HFFc6 (cell line): Measurements from ENCODE around the gene DGKH. TPM values are rescaled to one million over a fixed set of nuclear protein-coding genes. Genes with fewer than 3 reads are reported as not detected.

Experiments
- DNase-seq: peaks from one replicate; pipeline ENCODE4 v3.0.0-alpha.2; 2018
- H3K27ac Mint-ChIP-seq: 2 replicates; pipeline ENCODE4 v1.8.0; 2020; ENCODE audit warnings: mild to moderate bottlenecking, mixed read lengths
- H3K27me3 Mint-ChIP-seq: 2 replicates; pipeline ENCODE4 v1.8.0; 2021; ENCODE audit warnings: mild to moderate bottlenecking, moderate library complexity, mixed read lengths; ENCODE audit not compliant: insufficient read depth
- H3K36me3 Mint-ChIP-seq: 2 replicates; pipeline ENCODE4 v1.8.0; 2021; ENCODE audit warnings: low read depth, mixed read lengths
- H3K4me1 Mint-ChIP-seq: 2 replicates; pipeline ENCODE4 v1.8.0; 2020; ENCODE audit warnings: low read depth, mixed read lengths
- H3K4me3 Mint-ChIP-seq: 2 replicates; pipeline ENCODE4 v1.8.0; 2020; ENCODE audit warnings: mild to moderate bottlenecking, moderate library complexity, mixed read lengths
- H3K9me3 Mint-ChIP-seq: 2 replicates; pipeline ENCODE4 v1.8.0; 2020; ENCODE audit warnings: mild to moderate bottlenecking, mixed read lengths
- CTCF ChIP-seq: fragments of 200-600 bp; sonication (generic); IDR thresholded peaks from 2 replicates; pipeline ENCODE4 v1.5.0; 2021; ENCODE audit warnings: antibody characterized with exemption, mild to moderate bottlenecking
- total RNA-seq, 6 experiments: library from RNA; stranded (reverse); fragmentation: NEBNext Ultra II Directional; extraction: Animal tissue kit (Norgen Biotek cat#: 25700); gene quantifications; 2 replicates in 1 of 6; 3 replicates in 5 of 6; pipeline ENCODE4 v1.2.3, GENCODE V29; 2021

Gene DGKH
- total RNA-seq, 6 experiments from 2014 or later = 6.9 to 8.7 (median 7.8) TPM

- DNase-seq = no peak
- Mint-ChIP-seq H3K4me1 (peaks cover 32% of the 10 kb centered on the region), H3K9me3 (no peaks in the 10 kb centered on the region), H3K27ac (no peak overlapping the region), H3K4me3 (no peak overlapping the region), H3K27me3 (no peaks in the 10 kb centered on the region), H3K36me3 (peaks cover 31% of the 10 kb centered on the region)
- TF ChIP-seq CTCF = no peak
Measured at GRCh38 chr13:42177189-42177588, 128.7 kb downstream of the DGKH start.

DNA sequence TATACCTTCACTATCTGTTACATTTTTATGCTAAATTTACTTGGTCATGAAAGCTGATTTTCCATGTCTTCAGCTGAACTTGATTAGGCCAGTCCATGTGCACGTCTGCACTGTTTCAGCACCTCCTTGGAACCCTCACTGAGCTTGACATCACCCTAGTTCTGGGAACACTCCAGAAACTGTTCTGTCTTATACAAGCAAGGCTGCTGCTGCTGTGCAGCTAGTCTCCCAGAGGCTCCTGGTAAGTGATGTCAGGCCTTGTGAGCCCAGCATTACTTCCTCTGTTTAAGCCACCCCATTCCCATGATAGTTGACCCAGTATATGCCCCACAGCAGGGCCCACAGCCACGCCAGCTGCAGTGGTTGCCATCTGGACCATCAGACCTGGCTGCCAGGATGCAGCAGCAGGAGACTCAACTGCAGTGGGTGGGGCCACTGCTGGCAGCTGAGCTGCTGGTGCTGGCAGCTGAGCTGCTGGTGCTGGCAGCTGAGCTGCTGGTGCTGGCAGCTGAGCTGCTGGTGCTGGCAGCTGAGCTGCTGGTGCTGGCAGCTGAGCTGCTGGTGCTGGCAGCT, 133.0 kb downstream of the DGKH start:
- no peak overlapping the region for H3K4me3 Mint-ChIP-seq
- DNase-seq = no peak
- peaks cover 3% of the 10 kb centered on the region for H3K4me1 Mint-ChIP-seq
- H3K9me3 Mint-ChIP-seq = no peaks in the 10 kb centered on the region
- H3K27ac Mint-ChIP-seq = no peak overlapping the region
- no peaks in the 10 kb centered on the region for H3K27me3 Mint-ChIP-seq
- peaks cover 18% of the 10 kb centered on the region for H3K36me3 Mint-ChIP-seq
- TF ChIP-seq CTCF = no peak

DNA sequence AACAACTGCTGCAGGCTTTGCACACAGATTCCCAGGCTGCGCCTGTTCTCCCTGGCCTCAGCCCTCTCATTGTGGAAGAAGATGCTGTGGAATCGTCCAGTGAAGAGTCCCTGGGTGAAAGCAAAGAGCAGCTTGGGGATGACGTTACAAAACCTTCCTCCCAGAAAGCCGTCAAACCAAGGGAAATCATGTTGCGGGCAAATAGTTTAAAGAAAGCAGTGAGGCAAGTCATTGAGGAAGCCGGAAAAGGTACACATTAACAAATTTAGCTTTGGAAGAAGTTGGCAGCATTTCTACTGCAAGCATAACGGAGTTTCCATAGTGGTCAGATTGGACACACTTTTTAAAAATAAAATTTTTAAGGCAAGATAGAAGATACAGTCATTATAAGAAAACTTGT, 140.6 kb downstream of the DGKH start:
- no peak overlapping the region for H3K4me3 Mint-ChIP-seq
- H3K27ac Mint-ChIP-seq = no peak overlapping the region
- TF ChIP-seq CTCF = no peak
- no peaks in the 10 kb centered on the region for H3K27me3 Mint-ChIP-seq
- H3K36me3 Mint-ChIP-seq = peaks cover 5% of the 10 kb centered on the region
- peaks cover 4% of the 10 kb centered on the region; the same call in 1 of the 2 replicates for H3K4me1 Mint-ChIP-seq
- DNase-seq = no peak
- no peaks in the 10 kb centered on the region for H3K9me3 Mint-ChIP-seq

- no peak overlapping the region for H3K27ac Mint-ChIP-seq
- peaks cover 4% of the 10 kb centered on the region; the same call in 1 of the 2 replicates for H3K4me1 Mint-ChIP-seq
- TF ChIP-seq CTCF = no peak
- no peaks in the 10 kb centered on the region for H3K27me3 Mint-ChIP-seq
- no peaks in the 10 kb centered on the region for H3K9me3 Mint-ChIP-seq
- DNase-seq = no peak
- H3K4me3 Mint-ChIP-seq = no peak overlapping the region
- H3K36me3 Mint-ChIP-seq = peaks cover 7% of the 10 kb centered on the region
Measured at GRCh38 chr13:42190529-42190928, 142.1 kb downstream of the DGKH start.

DNA sequence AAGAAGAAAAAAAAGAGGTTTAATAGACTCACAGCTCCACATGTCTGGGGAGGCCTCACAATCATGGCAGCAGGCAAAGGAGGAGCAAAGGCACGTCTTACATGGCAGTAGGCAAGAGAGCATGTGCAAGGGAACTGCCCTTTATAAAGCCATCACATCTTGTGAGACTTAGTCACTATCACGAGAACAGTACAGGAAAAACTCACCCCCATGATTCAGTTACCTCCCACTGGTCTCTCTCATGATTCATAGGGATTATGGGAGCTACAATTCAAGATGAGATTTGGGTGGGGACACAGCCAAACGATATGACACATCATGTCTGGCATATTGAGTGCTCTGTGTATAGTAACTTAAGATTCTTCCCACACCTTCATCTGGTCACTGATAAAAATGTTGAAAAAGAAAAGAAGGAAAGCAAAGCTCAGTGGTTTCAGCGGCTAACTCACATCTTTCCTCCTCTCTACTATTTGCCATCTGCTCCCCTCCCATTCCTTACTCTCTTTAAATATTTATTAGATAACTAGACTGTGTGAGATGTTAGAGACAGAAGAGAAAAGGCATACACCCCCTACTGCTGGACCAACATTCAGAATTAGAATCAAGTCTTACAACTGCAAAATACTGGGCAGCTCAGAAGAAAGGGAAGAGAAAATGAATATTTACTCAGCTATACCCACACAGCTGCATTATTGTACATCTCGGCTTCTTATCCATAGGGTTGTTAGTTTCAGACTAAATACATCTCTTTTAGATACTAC, 163.4 kb downstream of the DGKH start:
- peak overlapping the region; percentile 40; the same call in 1 of the 2 replicates for H3K27ac Mint-ChIP-seq
- H3K4me1 Mint-ChIP-seq = peaks cover 25% of the 10 kb centered on the region
- H3K4me3 Mint-ChIP-seq = no peak overlapping the region
- H3K27me3 Mint-ChIP-seq = no peaks in the 10 kb centered on the region; the same call in 1 of the 2 replicates
- peaks cover 51% of the 10 kb centered on the region for H3K36me3 Mint-ChIP-seq
- peak; percentile 27 for DNase-seq
- H3K9me3 Mint-ChIP-seq = peaks cover 12% of the 10 kb centered on the region
- no peak for TF ChIP-seq CTCF
